Muscle layer of colon (tissue), 2 donors: ENCODE data around the gene TNFRSF4.
"Not testable (repeated sequence)": the region's sequence is repeated elsewhere in the genome, so short reads cannot be mapped to it uniquely, and the experiment has no call there.

ENCODE experiments used
- H3K27ac ChIP-seq: one replicate; pipeline ENCODE4 v1.7.0; 2013; ENCODE audit warnings: low read depth, mild to moderate bottlenecking, low read length, moderate library complexity
- H3K27me3 ChIP-seq, 2 donors: one replicate each; pipeline ENCODE4 v1.7.0; 2013; ENCODE audit warnings: low read length in 2 of 2, mild to moderate bottlenecking in 2 of 2; ENCODE audit not compliant: insufficient read depth in 2 of 2, control insufficient read depth in 1 of 2
- H3K36me3 ChIP-seq: one replicate; pipeline ENCODE4 v1.7.0; 2013; ENCODE audit warnings: mild to moderate bottlenecking, low read length; ENCODE audit not compliant: insufficient read depth
- H3K4me1 ChIP-seq: one replicate; pipeline ENCODE4 v1.7.0; 2013; ENCODE audit warnings: mild to moderate bottlenecking, low read length; ENCODE audit not compliant: insufficient read depth
- H3K4me3 ChIP-seq, 2 donors: one replicate each; pipeline ENCODE4 v1.7.0; 2013; ENCODE audit warnings: low read length in 2 of 2, low read depth in 1 of 2, mild to moderate bottlenecking in 1 of 2, moderate library complexity in 1 of 2
- H3K9ac ChIP-seq: one replicate; pipeline ENCODE4 v1.7.0; 2013; ENCODE audit warnings: low read length
- H3K9me3 ChIP-seq: one replicate; pipeline ENCODE4 v1.7.0; 2013; ENCODE audit warnings: mild to moderate bottlenecking, low read length
- donor health status: abdominal sarcoma.
- donor health status: Adenocarcinoma of cecum.

TNFRSF4 gene

GRCh38 chr1:1253972-1254666 is 40.2 kb upstream of the TNFRSF4 start:
- no peak overlapping the region for H3K4me3 ChIP-seq
- no peaks in the 10 kb centered on the region for H3K4me1 ChIP-seq
- H3K27me3 ChIP-seq, result no peaks in the 10 kb centered on the region
- H3K36me3 ChIP-seq, result peaks cover 22% of the 10 kb centered on the region
- H3K27ac ChIP-seq, result no peak overlapping the region
- no peak overlapping the region for H3K9ac ChIP-seq
- no peaks in the 10 kb centered on the region for H3K9me3 ChIP-seq

GRCh38 chr1:1253314-1253713 is 39.4 kb upstream of the TNFRSF4 start:
- Histone ChIP-seq H3K36me3 (peaks cover 17% of the 10 kb centered on the region), H3K4me1 (no peaks in the 10 kb centered on the region), H3K4me3 (no peak overlapping the region), H3K27me3 (no peaks in the 10 kb centered on the region), H3K9ac (no peak overlapping the region), H3K9me3 (no peaks in the 10 kb centered on the region), H3K27ac (no peak overlapping the region)

DNA sequence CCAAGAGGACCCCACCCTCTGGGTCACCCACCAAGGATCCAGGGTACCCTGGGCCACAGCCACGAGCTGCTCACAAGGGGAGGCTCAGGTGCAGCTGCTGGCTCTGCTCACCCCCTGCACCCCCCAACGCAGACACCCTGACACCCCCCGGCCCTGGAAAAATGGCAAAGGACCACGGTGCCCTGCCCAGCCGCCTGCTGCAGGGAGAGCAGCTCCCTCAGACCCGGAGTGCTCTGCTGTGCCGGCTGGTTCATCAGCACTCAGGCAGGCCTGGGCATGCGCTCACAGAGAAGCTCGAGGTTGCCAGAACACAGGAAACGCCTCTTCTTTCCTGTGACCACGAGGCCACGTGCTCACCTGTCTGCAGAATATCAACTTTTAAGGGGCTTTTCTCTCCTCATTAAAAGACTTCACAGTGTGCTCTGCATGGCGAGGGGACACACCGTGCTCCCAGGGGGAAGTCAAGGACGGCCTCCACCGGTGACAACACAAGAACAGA is 36.9 kb upstream of the TNFRSF4 start:
- no peak overlapping the region for H3K27ac ChIP-seq

GRCh38 chr1:1248009-1248913 is 34.3 kb upstream of the TNFRSF4 start:
- H3K27me3 ChIP-seq, result peaks cover 0 to 31% of the 10 kb centered on the region in 2 donors
- not testable (repeated sequence) for H3K36me3 ChIP-seq, H3K4me1 ChIP-seq, H3K9ac ChIP-seq, H3K4me3 ChIP-seq, H3K27ac ChIP-seq, H3K9me3 ChIP-seq

More for the DNA sequence above, 36.9 kb upstream of the TNFRSF4 start:
- Histone ChIP-seq H3K4me1 (no peaks in the 10 kb centered on the region), H3K36me3 (peaks cover 12% of the 10 kb centered on the region), H3K9me3 (no peaks in the 10 kb centered on the region), H3K9ac (no peak overlapping the region), H3K4me3 (no peak overlapping the region), H3K27me3 (peaks cover 0 to 19% of the 10 kb centered on the region in 2 donors)

DNA sequence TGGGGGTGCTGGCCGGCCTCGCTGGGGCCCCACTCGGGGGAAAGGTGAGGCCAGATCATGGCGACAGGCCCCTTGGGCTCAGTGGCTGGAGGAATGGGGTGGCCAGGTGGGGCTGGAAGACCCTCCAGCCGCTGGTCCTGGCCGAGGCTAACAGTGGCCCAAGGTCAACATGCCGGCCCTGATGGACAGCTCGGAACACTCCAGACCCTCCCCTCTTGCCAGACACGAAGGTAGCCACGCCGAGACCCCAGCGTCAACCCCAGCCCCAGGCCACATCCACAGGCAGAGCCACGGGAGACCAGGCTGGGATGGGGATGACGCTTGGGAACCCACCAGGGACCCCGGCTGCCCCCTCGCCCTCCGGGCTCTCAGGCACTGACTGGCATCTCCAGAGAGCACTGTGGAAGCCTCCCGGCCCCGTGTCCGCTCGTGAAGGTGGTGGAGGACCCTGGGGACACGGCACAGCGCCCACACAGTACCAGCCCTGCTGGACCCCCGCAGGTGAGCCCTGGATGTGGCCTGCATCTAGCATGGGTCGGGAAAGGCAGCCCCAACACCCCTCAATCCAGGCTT is 33.5 kb upstream of the TNFRSF4 start:
- no peak overlapping the region for H3K27ac ChIP-seq
- H3K9me3 ChIP-seq, result no peaks in the 10 kb centered on the region
- peaks cover 0 to 31% of the 10 kb centered on the region in 2 donors for H3K27me3 ChIP-seq
- no peaks in the 10 kb centered on the region for H3K4me1 ChIP-seq
- H3K36me3 ChIP-seq, result no peaks in the 10 kb centered on the region
- H3K4me3 ChIP-seq, result no peak overlapping the region
- H3K9ac ChIP-seq, result no peak overlapping the region

DNA sequence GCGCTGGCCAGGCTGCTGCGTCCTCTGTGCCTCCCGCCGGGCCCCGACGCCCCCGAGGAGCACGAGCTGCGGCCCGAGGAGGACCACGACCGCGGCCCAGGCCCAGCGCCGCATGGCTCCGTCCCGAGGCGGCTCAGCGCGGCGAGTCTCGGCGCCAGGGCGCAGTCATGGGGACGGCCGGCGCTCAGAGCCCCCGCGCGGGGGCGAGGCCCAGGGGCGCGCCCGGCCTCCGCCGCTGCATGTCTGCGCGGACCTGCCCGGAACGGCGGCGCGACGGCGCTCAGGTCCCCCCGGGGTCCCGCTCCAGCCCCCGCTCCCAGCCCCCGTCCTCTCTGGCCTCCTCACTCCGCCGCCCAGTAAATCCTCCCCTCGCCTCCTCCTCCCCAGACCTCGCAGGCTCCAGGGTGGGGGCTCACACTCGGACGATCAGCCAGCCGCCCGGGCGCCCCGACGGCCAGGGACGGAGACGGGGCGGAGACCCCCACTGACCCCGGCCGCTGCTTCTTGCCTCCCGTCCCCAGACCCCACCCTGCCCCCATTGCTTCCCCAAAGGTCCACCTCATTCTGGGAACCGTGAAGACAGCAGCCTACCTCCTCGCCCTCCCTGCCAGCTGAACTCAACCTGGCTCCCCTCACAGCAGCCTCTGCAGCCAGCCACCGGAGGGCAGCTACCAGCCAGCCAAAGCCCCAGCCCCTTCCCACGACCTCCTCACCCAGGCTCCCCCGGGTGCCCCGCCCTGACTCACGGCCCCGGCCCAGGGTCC is 32.8 kb upstream of the TNFRSF4 start, which contains the start of gene C1QTNF12:
C1QTNF12 (minus strand) TSS at position 146 of the 764 bp plus-strand sequence; CDS start at position 114, 32 bp downstream.
- H3K4me3 ChIP-seq, result no peak within 1 kb of the TSS
- no peak within 1 kb of the TSS for H3K27ac ChIP-seq
- no peak within 1 kb of the TSS for H3K9ac ChIP-seq
- H3K4me1 ChIP-seq, result no peaks in the 10 kb centered on the region
- H3K9me3 ChIP-seq, result no peaks in the 10 kb centered on the region
- no peaks in the 10 kb centered on the region for H3K36me3 ChIP-seq
- peaks cover 0 to 31% of the 10 kb centered on the region in 2 donors for H3K27me3 ChIP-seq

- Histone ChIP-seq H3K36me3 (no peaks in the 10 kb centered on the region), H3K27me3 (peaks cover 0 to 32% of the 10 kb centered on the region in 2 donors), H3K9ac (no peak overlapping the region), H3K4me1 (no peaks in the 10 kb centered on the region), H3K27ac (no peak overlapping the region), H3K4me3 (no peak overlapping the region), H3K9me3 (no peaks in the 10 kb centered on the region)
These were observed 32.0 kb upstream of the TNFRSF4 start for GRCh38 chr1:1245817-1246576.

DNA sequence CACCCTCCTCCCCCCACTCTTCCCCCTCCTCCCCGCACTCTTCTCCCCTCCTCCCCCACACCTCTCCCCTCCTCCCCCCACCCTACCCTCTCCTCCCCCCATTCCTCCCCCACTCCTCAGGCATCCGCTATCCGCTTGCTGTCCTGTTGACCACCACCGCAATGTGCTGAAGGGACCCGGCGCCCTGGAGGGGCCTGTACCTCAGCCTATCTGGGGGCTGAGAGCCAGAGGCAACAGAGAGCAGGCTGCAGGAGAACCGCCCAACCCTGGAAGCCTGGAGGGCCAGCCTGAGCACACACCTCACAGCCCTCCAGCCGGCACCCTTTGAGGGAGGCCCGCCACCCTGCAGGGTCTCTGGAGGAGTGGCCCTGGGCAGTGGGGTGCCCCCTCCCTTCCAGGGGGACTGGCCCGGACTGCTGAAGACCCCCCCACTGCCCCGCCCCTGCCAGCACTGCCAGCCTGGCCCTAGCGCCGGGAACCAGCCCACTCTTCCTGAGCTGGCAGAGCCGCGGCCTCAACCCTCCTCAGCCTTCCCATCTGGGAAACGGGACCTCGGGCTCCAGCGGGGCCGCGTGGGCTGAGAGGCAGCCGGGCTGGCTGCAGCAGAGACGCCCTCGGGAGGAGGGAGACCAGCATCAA is 31.3 kb upstream of the TNFRSF4 start:
- H3K36me3 ChIP-seq, result no peaks in the 10 kb centered on the region
- H3K9me3 ChIP-seq, result no peaks in the 10 kb centered on the region
- no peak overlapping the region for H3K9ac ChIP-seq
- no peak overlapping the region for H3K27ac ChIP-seq
- H3K27me3 ChIP-seq, result peaks cover 0 to 35% of the 10 kb centered on the region in 2 donors
- no peak overlapping the region for H3K4me3 ChIP-seq
- no peaks in the 10 kb centered on the region for H3K4me1 ChIP-seq

DNA sequence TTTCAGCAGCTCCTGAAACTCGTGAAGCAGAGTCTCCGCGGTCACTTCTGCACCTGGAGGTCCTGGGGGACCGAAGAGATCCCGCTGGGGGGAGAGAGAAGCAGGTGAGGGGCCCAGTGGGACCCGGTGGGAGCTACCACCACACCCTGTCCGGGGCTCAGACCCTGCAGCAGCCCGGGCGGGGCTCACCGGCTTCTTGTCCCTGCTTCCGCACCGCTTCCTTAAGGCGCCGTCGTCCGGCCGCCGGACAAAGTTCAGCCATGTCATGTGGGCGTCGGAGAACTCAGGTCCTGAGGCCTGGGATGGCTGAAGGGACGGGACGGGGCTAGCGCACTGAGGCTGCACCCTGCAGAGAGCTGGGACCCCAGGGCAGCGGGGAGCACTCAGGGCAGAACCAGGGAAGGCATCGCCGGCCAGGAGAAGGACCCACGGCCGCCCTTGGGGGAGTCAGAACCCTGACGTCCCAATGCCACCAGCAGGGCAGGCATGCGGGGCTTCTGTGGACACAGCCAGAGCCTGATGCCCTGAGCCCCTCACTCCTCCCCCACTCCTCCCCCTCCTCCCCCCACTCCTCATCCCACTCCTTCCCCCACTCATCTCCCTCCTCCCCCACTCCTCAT is 30.3 kb upstream of the TNFRSF4 start:
- Histone ChIP-seq H3K9me3 (no peaks in the 10 kb centered on the region), H3K27ac (no peak overlapping the region), H3K9ac (no peak overlapping the region), H3K4me1 (no peaks in the 10 kb centered on the region), H3K4me3 (no peak overlapping the region), H3K36me3 (no peaks in the 10 kb centered on the region), H3K27me3 (peaks cover 0 to 45% of the 10 kb centered on the region in 2 donors)

- H3K9ac ChIP-seq, result no peak overlapping the region
- H3K27ac ChIP-seq, result no peak overlapping the region
- H3K27me3 ChIP-seq, result peaks cover 0 to 50% of the 10 kb centered on the region in 2 donors
- H3K36me3 ChIP-seq, result no peaks in the 10 kb centered on the region
- no peaks in the 10 kb centered on the region for H3K9me3 ChIP-seq
- no peak overlapping the region for H3K4me3 ChIP-seq
- H3K4me1 ChIP-seq, result no peaks in the 10 kb centered on the region
These were observed 29.8 kb upstream of the TNFRSF4 start for GRCh38 chr1:1243807-1244191.
